GM13977 (cell line): ENCODE results near the gene NKAIN2.
A peak's percentile ranks its signal among the peaks of the same experiment; 100 is the strongest.

Experiments
- DNase-seq: peaks from one replicate; pipeline ENCODE4 v3.0.0; 2012; ENCODE audit warnings: low spot score
- in situ Hi-C: fragments of 300-500 bp; cut with MboI; formaldehyde crosslinking; loops from one replicate; pipeline ENCODE4 v1.12.0; 2022; ENCODE audit warnings: low sequenced_read_pairs, low pct_unique_long_range_greater_than_20kb, mixed read lengths, inconsistent platforms; ENCODE audit not compliant: unreplicated experiment
- TF ChIP-seq, protein P1 (sequence below): IDR thresholded peaks from 2 replicates; pipeline ENCODE4 v1.5.1; 2012; ENCODE audit warnings: mild to moderate bottlenecking, control low read depth; ENCODE audit not compliant: insufficient read depth; ENCODE audit errors: extremely low read depth, missing control alignments

The NKAIN2 gene

DNA sequence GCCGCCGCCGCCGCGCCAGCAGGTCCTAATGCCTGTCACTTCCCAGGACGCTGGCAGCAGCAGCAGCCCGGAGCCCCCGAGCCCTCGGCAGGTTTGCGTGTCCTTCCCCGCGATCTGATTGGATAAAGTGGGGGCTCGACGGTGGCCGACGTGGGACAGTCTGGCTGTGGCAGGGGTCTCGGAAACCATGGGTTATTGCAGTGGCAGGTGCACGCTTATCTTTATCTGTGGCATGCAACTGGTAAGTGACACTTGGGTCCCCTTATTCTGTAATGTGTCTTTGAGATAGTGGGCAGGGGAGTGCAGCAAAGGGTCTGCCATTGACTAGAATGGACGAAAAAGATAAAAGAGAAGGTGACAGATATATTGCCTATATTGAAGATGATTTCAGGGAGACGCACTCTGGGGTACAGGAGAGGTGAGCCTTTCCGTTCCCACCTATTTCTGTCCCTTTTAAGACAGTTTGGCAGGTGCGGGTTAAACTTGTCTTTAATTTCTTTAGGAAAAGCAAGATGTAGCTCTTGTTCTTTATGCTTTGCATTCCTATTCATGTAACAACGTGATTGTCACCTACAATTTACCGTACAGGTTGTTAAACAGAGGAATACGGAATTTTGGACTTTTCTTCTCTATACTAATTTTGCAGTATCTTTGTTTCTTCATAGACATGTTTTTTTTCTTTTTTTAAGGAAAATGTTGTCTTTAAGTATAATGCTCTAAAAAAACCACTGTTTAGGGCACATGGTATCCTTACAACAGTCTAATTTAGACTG, 535 bp downstream of the NKAIN2 start:
- TF ChIP-seq, protein P1, sequence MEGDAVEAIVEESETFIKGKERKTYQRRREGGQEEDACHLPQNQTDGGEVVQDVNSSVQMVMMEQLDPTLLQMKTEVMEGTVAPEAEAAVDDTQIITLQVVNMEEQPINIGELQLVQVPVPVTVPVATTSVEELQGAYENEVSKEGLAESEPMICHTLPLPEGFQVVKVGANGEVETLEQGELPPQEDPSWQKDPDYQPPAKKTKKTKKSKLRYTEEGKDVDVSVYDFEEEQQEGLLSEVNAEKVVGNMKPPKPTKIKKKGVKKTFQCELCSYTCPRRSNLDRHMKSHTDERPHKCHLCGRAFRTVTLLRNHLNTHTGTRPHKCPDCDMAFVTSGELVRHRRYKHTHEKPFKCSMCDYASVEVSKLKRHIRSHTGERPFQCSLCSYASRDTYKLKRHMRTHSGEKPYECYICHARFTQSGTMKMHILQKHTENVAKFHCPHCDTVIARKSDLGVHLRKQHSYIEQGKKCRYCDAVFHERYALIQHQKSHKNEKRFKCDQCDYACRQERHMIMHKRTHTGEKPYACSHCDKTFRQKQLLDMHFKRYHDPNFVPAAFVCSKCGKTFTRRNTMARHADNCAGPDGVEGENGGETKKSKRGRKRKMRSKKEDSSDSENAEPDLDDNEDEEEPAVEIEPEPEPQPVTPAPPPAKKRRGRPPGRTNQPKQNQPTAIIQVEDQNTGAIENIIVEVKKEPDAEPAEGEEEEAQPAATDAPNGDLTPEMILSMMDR, result no peak
- peak; percentile 31 for DNase-seq
- in situ Hi-C loops, result no loop called here

DNA sequence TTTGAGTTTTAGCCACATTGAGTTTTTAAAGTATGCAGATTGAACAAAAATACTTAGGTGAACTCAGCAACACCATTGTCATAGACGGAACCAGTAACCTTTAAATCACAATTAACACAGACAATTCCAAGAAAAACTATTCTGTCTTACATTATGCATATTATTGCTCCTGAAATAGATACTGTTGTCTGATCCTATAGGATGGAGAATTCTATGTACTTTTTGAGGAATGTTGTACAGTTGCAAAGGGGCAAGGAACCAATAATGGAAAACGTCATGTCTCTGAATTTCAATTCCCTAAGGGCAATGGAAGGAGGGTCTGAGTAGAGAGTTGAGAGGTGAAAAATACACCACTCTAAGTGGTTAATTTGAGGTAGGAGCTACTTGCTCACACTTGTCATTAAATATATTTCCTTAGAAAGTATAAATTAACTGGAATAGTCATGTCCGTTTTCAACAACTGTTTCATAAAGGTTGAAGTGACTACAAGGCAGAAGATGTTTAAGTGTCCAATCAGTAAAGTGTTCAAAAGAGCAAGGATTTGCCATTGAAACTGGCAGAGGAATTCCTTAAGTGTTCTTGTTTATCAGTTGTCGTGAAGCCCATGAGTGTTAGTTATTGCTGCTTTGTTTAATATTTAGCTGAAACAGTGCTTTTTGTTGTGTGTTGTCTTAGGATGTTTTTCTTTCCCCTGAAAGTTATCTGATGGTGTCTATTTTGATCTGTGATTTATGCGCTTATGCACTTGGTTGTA, 1.3 kb downstream of the NKAIN2 start:
- DNase-seq, result no peak
- TF ChIP-seq, protein P1, result no peak
- in situ Hi-C loops, result no loop called here

DNA sequence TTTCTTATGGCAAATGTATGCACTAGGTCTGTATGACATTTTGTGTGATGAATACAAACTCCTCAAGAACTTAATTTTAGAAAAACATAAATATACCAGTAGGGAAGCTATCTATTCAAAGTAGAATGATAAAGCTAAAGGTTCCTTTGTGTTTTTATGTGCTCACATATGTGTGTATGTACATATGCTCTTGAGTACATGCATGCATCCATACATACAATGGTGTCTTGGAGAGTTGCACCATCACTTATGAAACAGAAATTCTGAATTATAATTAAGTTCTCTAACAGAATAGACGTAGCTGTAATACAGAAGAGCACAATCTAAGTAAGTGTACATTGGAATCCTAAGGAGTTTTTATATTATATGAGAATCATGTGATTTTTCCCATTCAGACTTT, 2.3 kb downstream of the NKAIN2 start:
- TF ChIP-seq, protein P1, result no peak
- in situ Hi-C loops, result no loop called here
- DNase-seq, result no peak

DNA sequence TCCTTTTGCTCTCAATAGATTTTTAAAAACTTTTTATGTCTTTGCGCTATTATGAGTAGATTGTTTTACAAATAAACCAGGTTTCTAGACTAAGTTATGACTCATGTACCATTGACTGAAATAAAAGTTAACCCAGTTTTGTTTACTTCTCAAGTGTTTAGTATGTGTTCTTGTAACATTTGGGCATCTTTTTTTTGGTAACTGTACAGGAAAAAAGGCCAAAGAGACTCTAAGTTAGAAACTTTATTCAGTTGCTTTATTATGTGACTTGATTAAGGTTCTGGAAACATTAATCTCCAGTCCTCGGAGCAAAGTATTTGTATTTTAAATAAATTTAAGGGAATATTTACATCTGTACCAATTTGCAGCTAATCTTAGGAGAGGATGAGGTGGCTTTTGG, 2.9 kb downstream of the NKAIN2 start:
- in situ Hi-C loops, result no loop called here
- TF ChIP-seq, protein P1, result no peak
- DNase-seq, result no peak

DNA sequence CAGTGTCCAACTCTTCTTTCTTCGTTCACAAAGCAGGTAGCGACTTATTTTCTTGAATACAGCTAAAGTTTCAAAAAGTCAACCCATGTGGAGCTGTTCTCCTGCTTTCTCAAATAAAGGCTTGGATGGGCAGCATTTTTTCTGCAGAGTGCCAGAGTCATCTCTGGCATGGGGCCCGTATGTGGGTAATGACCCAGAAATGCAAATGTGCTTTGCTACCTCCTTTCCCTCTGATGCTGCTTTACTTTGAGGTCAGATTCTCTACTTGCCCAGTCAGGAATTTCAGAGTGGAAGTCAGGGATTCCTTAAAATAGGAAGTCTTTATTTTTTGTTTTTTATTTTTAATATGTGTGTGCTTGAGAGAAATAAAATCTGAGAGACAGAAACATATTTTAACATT, 4.9 kb downstream of the NKAIN2 start:
- in situ Hi-C loops, result no loop called here
- TF ChIP-seq, protein P1, result no peak
- DNase-seq, result no peak

DNA sequence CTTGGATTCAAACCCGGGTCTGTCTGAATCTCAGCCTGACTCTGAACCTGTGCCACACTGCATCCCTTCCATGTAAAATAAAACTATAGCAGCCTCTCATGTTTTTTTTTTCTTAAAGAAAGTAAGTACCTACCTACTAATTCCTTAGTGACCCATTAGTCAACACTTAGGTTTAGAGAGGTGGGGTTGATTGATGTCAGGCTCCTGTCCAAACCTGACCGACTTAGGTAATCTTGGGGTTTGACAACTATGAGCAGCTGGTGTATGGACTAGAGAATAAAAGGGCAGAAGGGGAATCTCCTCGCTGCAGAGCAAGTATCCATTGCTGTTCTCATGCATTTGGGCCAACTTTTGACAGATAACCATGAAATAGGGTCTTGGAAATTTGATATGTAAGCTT, 6.5 kb downstream of the NKAIN2 start:
- in situ Hi-C loops, result no loop called here
- DNase-seq, result no peak

More for the DNA sequence above, 6.5 kb downstream of the NKAIN2 start:
- TF ChIP-seq, protein P1, result no peak
